Midbrain (tissue), 1 donor: ENCODE measurements around the gene HPGDS.
"Not testable (repeated sequence)": the region's sequence is repeated elsewhere in the genome, so short reads cannot be mapped to it uniquely, and the experiment has no call there.

Experiments used
- DNase-seq: peaks from one replicate; lab custom pipeline; 2025; lab: John Stamatoyannopoulos, UW

HPGDS gene

DNA sequence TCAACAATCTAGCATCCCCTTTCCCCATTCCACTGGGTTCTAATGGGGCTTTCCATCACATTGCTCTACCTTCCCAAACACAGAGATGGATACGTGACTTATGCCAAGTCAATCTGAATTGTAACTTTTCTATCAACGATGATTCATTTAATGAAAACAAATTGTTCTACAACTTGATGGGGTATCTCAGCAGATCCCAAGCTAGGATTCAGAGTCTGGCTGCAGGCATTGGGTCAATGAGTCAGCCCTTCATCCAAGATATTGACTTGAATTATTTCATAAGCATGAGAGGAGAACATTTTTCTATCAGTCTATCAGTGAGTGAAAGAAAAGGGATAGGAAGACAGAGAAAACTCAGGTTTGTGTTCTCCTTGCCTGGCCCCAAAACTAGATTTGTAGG is 15.0 kb upstream of the HPGDS start:
- no peak for DNase-seq

DNA sequence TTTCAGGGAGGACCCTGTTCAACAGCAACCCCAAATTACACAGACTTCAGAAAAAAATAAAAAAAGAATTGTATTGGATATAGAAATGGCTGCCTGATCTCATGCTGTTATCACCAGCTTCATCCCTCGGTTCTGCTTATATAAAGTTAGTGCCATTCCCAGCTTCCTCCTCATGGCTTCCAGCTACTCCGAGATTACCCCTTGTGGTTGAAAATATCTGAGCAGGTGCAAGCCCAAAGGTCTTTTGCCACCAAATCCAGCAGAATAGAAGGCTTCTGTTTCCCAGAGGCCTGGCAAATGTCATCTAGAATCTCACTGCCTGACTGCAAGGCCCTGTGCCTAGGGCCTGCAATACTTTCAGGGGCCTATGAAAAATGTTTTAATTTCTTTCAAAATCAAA is 13.8 kb upstream of the HPGDS start:
- no peak for DNase-seq

DNA sequence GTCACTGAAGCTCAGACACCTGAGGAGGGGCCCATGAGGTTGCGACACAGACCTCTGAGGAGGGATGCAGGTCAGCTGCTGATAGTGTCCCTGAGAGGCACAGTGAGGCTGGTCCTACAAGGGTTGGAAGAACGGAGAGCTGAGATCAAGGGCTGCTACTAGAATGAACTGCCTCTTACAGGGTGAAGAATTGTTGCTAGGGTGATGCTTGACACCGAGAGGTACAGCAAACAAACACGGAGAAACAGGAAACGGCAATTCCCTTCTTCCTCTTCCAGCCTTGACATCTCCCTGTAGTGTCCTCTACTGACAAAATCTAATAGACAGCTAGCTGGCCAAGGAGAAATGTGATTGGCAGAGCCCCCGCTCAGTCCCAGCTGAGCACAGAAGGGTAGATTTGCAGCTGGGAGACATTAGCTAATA is 11.8 kb upstream of the HPGDS start:
- no peak for DNase-seq

DNA sequence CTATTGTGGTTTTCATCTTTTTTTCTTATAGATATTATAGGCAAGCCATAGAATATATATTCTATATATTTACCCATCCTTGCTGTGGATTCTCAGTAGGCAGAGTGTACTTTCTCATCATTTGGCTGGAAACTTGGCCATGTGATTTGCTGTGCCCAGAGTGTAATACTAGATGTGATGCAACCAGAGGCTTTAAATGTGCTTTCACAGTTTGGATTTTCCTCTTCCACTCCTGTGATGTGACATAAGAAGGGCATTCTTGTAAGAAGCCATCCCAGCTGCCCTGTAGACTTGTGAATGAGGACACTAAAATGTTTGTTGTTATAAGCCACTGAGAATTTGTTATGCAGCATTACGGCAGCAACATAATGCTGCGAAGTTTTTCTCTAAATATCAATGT is 10.4 kb upstream of the HPGDS start:
- DNase-seq: no peak

- no peak for DNase-seq
Measured at GRCh38 chr4:94352163-94352562, 9.5 kb upstream of the HPGDS start.

GRCh38 chr4:94351319-94351718 is 8.7 kb upstream of the HPGDS start:
- DNase-seq: no peak

GRCh38 chr4:94350095-94350494 is 7.5 kb upstream of the HPGDS start:
- no peak for DNase-seq

- DNase-seq: no peak
Measured at GRCh38 chr4:94349193-94349592, 6.6 kb upstream of the HPGDS start.

- DNase-seq: no peak
Measured at GRCh38 chr4:94348666-94349065, 6.0 kb upstream of the HPGDS start.

- DNase-seq: no peak
Measured at GRCh38 chr4:94346541-94346940, 3.9 kb upstream of the HPGDS start.

DNA sequence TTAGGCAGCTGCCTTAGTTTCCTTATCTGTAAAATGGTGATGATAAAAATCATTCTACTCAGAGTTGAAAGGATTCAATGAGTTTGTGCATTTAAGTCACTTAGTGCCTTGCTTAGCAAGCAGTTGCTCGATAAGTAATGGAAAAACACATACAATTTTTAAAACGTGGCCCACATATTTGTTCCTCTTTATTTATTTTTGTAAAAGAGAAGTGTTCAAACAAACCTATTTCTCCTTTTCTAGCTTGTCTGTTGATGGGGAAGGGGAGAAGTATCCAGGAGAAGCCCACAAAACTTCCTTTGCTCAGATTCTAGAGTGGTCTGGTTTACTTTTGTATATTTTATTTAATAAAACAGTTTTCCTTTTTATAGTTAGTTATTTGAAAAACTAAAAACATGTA is 3.3 kb upstream of the HPGDS start:
- no peak for DNase-seq

DNA sequence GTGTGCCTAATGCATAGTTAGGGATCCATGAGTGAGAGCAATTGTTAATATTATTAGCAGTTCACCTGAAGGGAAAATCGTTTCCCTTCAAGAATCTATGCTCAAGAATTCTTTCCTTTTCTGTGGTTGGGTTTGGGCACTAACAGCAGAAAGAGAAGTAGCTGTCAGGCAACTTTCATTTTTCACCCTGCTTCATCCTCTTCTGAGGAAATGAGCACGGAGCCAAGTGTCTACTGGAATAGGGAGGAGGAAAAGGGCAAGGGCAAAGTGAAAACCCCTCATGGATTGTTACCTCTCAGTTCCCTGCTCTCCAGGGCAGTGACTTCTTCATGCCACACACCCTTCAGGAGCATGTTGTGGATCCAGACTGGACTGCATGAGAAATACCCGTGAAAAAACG is 2.6 kb upstream of the HPGDS start:
- peak; percentile 27 for DNase-seq

- DNase-seq: no peak
Measured at GRCh38 chr4:94344457-94344856, 1.8 kb upstream of the HPGDS start.

DNA sequence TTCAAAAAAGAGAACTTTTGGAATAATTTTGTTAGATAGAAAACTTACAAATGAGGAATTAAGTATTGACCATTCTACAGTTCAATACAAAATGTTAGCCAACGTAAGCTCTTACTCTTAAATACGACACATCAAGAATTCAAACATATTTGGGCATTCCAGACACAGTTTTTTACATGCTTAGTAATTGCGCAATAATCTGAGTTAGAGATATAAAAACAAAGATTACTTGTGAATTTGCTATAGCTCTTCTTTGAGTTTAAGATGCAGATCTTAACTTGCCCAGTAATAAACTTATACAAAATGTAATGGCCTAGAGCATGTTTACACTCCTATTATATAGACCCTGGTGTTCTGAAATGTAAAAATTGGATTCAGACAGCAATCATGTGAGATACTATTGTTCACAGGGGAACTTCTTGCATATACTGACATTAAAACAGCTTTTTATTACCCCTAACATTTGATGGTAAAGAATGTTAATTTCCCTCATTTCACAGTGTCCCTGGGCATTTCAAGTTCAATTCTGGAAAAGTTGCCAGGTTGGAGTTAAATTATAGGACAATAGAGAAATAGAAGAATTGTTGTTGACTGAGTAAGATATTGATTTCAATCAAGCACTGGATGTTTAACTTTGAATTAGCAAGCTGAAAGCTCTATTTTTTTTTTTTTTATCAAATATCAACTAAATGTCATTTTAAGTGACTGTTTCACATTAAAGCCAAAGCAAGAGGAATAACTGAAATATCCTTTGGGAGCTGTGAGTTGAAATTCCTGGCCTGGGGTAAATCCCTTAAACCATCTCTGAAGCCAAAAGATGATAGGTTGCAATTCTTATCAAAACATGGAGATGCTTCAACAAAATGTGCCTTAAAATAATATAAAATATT is 910 bp downstream of the HPGDS start:
- DNase-seq: no peak

DNA sequence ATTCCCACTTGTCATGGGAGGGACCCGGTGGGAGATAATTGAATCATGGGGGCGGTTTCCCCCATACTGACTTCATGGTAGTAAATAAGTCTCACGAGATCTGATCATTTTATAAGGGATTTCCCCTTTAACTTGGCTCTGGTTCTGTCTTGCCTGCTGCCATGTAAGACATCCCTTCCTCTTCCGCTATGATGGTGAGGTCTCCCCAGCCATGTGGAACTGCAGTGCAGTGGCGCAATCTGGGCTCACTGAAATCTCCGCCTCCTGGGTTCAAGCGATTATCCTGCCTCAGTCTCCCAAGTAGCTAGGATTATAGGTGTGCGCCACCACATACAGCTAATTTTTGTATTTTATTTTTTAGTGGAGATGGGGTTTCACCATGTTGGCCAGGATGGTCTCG is 2.9 kb downstream of the HPGDS start:
- DNase-seq: no peak

GRCh38 chr4:94338681-94339351 is 3.8 kb downstream of the HPGDS start:
- no peak for DNase-seq

- DNase-seq: not testable (repeated sequence)
Measured at GRCh38 chr4:94336791-94337190, 5.8 kb downstream of the HPGDS start.

DNA sequence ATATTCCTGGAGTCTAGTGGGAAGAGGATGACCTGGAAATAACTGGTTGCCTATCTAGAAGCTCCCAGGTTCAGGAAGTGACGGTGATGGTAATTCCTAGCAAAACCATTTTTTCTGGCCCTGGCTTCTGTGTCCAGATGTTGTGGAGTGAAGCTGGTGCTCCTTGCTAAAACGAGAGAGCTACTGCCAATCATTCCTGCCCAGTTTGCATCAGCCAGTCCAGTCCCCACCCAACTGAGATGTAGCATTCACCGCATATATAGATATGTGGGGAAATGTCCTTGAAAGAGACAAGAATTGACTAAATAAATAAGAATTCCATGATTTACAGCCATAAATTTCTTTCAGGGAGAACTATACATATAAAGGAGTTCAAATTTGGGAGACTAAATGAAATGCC is 6.3 kb downstream of the HPGDS start:
- no peak for DNase-seq

- no peak for DNase-seq
Measured at GRCh38 chr4:94334962-94335361, 7.7 kb downstream of the HPGDS start.

GRCh38 chr4:94334476-94334875 is 8.2 kb downstream of the HPGDS start:
- no peak for DNase-seq

DNA sequence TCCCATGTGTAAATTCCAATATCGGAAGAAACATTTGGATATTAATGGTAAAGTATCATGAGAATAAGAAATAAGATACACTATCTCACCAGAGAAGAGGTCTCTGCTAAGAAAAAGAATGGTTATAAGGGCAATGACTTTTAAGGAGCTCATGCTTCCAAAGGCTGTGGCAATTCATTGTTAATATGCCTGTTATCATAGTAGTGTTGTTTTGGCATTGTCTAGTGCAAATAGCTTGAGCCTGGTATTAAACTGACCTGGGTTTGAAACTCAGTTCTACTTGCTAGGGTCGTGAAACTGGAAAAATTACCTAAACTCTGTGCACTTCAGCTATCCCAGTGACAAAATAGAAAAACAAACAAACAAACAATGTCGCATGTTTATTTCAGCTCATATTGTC is 8.8 kb downstream of the HPGDS start:
- DNase-seq: no peak

DNA sequence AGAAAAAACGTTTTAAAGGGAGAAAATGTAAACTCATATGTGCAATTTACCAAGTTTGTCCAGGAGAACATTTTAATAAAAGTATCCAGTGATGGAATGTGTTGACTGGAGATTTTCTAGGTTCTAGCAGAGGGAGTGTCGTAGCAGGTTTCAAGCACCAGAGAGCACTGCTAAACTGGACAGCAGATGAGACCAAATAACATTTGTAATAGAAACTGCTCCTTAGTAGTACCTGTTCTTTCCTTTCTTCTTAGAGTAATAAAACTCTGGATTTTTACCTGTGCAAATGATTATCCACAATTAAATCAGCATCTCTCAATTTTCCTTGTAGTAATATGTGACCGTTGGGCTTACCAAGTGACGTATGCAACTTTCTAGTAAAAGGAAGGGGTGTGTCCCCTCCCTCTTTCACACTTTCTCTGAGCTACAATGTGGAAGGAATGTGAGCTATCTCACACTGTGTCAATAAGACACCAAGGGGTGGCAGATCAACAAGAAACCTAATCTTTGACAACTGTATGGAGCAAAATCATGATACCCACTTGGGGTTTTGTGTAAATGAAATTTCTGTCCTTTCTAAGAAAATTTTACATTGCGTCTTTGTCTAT is 9.5 kb downstream of the HPGDS start:
- DNase-seq: no peak

DNA sequence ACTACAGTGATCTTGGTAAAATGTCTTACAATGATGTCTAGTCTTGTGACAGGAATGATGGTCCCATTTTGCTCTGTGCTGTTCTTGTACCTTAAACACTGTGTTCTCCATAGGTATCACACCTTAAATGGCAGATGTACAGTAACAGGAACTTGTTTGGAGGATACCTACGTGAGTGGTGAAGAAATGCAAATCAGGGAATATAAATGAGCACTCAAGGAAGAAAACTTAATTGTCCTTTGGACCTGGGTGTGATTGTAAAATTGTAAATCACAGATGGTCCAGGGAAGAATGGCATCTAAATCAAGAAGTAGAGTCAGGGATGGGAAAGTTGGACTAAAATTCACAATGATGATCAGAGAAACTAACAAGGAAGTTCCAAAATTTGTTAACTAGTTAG is 12.7 kb downstream of the HPGDS start:
- DNase-seq: no peak
